Measurements from ENCODE around the gene FAM163A.
"Not testable (repeated sequence)": the region's sequence is repeated elsewhere in the genome, so short reads cannot be mapped to it uniquely, and the experiment has no call there.

FAM163A gene

DNA sequence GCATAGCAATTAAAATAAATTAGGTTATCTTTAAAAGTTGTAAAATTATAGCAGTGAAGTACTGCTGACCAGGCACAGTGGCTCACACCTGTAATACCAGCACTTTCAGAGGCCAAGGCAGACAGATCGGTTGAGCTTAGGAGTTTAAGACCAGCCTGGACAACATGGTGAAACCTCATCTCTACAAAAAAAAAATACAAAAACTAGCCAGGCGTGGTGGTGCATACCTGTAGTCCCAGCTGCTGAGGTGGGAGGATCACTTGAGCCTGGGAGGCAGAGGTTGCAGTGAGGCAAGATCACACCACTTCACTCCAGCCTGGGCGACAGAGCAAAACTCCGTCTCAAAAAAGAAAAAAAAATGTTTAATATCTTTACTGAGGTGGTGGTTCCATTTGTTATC lies 112.7 kb downstream of the FAM163A start:
- DNase-seq (ENCODE audit: low spot score), result not testable (repeated sequence)

GRCh38 chr1:179856296-179856695 lies 113.2 kb downstream of the FAM163A start:
- no peak for DNase-seq (ENCODE audit: low spot score)

- no peak for DNase-seq (ENCODE audit: low spot score)
These were observed 113.9 kb downstream of the FAM163A start for GRCh38 chr1:179857009-179857408.

GRCh38 chr1:179860652-179861051 lies 117.6 kb downstream of the FAM163A start:
- DNase-seq (ENCODE audit: low spot score), result no peak

DNA sequence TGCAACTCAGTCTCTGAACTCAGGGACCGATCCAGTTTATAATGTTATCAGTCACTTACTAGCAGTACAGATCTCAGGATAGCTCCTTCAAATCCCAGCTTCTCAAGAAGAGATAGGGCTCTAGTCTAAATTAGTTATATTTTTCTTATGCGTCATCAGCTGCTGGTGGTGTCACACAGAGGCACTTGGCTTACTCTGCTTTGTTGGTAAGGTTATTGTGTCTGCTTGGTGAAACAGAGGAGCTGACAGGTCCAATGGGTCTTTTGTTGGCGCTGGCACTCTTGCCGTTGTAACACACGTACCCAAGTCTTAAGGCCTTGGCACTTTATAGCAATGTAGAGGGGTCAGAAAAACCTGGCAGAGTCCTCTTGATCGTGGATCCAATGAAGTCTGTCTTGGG lies 122.3 kb downstream of the FAM163A start:
- no peak for DNase-seq (ENCODE audit: low spot score)
